Left forelimb (tissue), 1 donor: ENCODE measurements around the gene PCDHB16.
"Not testable (repeated sequence)": the region's sequence is repeated elsewhere in the genome, so short reads cannot be mapped to it uniquely, and the experiment has no call there.

Experiments
- DNase-seq: peaks from one replicate; pipeline ENCODE4 v3.0.0-alpha.2; 2018; ENCODE audit warnings: low spot score

The PCDHB16 gene

DNA sequence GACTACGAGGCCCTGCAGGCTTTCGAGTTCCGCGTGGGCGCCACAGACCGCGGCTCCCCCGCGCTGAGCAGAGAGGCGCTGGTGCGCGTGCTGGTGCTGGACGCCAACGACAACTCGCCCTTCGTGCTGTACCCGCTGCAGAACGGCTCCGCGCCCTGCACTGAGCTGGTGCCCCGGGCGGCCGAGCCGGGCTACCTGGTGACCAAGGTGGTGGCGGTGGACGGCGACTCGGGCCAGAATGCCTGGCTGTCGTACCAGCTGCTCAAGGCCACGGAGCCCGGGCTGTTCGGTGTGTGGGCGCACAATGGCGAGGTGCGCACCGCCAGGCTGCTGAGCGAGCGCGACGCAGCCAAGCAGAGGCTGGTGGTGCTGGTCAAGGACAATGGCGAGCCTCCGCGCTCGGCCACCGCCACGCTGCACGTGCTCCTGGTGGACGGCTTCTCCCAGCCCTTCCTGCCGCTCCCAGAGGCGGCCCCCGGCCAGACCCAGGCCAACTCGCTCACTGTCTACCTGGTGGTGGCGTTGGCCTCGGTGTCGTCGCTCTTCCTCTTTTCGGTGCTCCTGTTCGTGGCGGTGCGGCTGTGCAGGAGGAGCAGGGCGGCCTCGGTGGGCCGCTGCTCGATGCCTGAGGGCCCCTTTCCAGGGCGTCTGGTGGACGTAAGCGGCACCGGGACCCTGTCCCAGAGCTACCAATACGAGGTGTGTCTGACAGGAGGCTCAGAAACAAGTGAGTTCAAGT, 2.1 kb downstream of the PCDHB16 start:
- not testable (repeated sequence) for DNase-seq

DNA sequence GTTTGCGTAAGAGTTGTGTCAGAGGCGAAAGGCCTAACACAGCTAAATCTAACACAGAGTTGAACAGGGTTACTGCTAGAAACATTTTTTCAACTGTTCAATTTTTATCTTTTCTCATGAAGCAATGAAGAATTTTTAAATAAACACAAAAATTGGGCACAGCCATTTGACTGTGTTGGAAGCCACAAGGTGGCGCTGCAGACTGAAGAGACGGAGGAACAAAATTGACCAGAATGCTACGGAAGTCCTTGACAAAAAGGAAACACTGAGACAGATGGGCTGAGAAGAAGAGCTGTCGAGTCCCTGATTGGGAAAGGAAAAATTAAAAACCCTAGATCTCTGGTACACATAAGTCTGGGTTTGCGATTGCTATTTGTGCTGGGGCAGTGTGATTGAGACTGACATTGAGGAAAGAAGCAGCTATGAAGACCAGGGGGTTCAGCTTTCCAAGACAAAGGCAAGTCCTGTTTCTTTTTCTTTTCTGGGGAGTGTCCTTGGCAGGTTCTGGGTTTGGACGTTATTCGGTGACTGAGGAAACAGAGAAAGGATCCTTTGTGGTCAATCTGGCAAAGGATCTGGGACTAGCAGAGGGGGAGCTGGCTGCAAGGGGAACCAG, 4.8 kb downstream of the PCDHB16 start, which contains the start of gene PCDHB9:
Gene PCDHB9, plus strand, starts transcription at position 265 of the 616 bp plus-strand sequence. Its CDS starts 158 bp downstream, at position 423.
- no peak for DNase-seq

DNA sequence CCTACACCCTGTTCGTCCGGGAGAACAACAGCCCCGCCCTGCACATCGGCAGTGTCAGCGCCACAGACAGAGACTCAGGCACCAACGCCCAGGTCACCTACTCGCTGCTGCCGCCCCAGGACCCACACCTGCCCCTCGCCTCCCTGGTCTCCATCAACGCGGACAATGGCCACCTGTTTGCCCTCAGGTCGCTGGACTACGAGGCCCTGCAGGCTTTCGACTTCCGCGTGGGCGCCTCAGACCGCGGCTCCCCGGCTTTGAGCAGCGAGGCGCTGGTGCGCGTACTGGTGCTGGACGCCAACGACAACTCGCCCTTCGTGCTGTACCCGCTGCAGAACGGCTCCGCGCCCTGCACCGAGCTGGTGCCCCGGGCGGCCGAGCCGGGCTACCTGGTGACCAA, 6.5 kb downstream of the PCDHB16 start:
- not testable (repeated sequence) for DNase-seq

DNA sequence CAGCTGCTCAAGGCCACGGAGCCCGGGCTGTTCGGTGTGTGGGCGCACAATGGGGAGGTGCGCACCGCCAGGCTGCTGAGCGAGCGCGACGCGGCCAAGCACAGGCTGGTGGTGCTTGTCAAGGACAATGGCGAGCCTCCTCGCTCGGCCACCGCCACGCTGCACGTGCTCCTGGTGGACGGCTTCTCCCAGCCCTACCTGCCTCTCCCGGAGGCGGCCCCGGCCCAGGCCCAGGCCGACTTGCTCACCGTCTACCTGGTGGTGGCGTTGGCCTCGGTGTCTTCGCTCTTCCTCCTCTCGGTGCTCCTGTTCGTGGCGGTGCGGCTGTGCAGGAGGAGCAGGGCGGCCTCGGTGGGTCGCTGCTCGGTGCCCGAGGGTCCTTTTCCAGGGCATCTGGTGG, 6.9 kb downstream of the PCDHB16 start:
- DNase-seq = not testable (repeated sequence)

DNA sequence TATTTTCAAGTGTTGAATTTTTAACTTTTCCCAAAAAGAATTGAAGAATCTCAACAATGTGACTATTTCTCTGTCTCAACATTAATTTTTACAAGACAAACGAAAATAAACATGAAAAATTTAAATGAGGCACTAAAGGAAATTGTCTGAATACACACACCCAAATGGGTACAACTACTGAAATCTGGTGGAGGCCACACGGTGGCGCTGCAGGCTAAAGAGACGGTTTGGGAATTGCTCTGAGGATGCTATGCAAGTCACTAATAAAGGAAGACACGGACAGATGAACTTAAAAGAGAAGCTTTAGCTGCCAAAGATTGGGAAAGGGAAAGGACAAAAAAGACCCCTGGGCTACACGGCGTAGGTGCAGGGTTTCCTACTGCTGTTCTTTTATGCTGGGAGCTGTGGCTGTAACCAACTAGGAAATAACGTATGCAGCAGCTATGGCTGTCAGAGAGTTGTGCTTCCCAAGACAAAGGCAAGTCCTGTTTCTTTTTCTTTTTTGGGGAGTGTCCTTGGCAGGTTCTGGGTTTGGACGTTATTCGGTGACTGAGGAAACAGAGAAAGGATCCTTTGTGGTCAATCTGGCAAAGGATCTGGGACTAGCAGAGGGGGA, 10.0 kb downstream of the PCDHB16 start, which contains the start of gene PCDHB10:
Gene PCDHB10, plus strand, starts transcription at position 244 of the 616 bp plus-strand sequence. Its CDS starts 200 bp downstream, at position 444.
- no peak for DNase-seq

DNA sequence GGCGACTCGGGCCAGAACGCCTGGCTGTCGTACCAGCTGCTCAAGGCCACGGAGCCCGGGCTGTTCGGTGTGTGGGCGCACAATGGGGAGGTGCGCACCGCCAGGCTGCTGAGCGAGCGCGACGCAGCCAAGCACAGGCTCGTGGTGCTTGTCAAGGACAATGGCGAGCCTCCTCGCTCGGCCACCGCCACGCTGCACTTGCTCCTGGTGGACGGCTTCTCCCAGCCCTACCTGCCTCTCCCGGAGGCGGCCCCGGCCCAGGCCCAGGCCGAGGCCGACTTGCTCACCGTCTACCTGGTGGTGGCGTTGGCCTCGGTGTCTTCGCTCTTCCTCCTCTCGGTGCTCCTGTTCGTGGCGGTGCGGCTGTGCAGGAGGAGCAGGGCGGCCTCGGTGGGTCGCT, 12.1 kb downstream of the PCDHB16 start:
- not testable (repeated sequence) for DNase-seq

DNA sequence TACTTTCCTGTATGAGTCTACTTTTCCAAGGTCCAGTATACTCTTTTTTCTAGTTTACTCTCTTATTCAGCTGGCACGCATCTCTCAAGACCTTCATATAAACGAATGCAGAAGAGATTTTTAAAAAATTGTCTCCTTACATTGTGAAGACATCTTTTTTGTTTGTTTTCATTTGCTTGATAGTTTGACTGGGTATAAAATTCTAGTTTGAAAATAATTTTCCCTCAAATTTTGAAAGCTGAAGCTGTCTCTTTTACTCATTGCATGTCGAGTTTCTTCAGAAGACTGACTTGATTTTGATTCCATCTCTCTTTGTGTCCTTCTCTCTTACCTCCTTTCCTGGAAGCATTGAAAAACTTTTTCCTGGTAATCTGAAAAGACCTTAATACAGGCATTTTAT, 14.2 kb downstream of the PCDHB16 start:
- no peak for DNase-seq

DNA sequence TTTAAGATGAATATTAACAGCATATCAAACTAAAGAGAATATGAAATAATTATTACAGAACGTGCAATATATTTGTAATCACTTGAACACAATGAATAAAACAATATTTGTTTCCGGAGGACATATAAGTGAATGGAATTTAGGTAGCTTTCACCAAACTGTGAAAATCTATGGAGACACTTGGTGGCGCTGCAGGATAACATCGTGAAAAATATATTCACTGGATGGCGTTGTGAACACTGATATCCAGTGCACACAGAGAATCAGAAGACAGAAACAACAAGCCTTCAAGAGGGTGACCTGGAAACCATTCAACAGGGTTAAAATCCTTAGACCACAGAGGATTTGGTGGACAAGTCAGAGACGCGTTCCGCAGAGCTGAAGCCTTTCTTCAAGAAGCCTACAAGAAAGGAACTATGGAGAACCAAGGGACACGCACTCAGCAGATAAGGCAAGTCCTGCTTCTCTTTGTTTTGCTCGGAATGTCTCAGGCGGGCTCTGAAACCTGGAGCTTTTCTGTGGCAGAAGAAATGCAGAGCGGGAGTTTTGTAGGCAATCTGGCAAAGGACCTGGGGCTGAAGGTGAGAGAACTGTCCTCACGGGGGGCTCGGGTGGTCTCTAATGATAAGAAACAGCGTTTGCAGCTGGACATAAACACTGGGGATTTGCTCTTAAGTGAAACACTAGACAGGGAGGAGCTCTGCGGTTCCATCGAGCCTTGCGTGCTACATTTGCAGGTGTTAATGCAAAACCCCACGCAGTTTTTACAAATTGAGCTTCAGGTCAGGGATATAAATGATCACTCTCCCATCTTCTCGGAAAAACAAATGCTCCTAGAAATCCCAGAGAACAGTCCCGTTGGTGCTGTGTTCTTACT, 17.4 kb downstream of the PCDHB16 start, which contains the start of gene PCDHB11:
Gene PCDHB11, plus strand, starts transcription at position 269 of the 877 bp plus-strand sequence. Its CDS starts 148 bp downstream, at position 417.
- no peak for DNase-seq

DNA sequence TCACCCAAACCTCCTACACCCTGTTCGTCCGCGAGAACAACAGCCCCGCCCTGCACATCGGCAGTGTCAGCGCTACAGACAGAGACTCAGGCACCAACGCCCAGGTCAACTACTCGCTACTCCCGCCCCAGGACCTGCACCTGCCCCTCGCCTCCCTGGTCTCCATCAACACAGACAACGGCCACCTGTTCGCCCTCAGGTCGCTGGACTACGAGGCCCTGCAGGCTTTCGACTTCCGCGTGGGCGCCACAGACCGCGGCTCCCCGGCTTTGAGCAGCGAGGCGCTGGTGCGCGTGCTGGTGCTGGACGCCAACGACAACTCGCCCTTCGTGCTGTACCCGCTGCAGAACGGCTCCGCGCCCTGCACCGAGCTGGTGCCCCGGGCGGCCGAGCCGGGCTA, 18.9 kb downstream of the PCDHB16 start:
- DNase-seq = not testable (repeated sequence)

DNA sequence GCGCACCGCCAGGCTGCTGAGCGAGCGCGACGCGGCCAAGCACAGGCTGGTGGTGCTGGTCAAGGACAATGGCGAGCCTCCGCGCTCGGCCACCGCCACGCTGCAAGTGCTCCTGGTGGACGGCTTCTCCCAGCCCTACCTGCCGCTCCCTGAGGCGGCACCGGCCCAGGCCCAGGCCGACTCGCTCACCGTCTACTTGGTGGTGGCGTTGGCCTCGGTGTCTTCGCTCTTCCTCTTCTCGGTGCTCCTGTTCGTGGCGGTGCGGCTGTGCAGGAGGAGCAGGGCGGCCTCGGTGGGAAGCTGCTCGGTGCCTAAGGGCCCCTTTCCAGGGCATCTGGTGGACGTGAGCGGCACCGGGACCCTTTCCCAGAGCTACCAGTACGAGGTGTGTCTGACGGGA, 19.5 kb downstream of the PCDHB16 start:
- DNase-seq = not testable (repeated sequence)

DNA sequence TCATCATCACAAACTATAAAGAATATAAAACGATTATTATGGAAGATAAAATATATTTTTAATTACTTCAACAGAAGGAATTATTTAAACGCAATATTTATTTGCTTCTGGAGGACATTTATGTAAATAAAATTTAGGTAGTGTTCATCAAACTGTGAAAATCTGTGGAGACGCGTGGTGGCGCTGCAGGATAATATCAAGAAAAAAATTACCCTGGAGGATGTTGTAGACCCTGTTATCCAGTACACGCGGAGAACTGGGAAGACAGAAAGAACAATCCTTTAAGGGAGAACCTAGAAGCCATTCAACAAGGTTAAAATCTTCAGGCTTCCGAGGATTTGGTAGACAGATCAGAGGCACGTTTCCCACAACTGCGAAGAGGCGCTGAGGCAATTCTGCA, 26.3 kb downstream of the PCDHB16 start, which contains the start of gene PCDHB12:
Gene PCDHB12, plus strand, starts transcription at position 242 of the 400 bp plus-strand sequence. CDS start 189 bp downstream, outside the sequence.
- DNase-seq = no peak

DNA sequence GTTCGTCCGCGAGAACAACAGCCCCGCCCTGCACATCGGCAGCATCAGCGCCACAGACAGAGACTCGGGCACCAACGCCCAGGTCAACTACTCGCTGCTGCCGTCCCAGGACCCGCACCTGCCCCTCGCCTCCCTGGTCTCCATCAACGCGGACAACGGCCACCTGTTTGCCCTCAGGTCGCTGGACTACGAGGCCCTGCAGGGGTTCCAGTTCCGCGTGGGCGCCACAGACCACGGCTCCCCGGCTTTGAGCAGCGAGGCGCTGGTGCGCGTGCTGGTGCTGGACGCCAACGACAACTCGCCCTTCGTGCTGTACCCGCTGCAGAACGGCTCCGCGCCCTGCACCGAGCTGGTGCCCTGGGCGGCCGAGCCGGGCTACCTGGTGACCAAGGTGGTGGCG, 28.1 kb downstream of the PCDHB16 start:
- not testable (repeated sequence) for DNase-seq

DNA sequence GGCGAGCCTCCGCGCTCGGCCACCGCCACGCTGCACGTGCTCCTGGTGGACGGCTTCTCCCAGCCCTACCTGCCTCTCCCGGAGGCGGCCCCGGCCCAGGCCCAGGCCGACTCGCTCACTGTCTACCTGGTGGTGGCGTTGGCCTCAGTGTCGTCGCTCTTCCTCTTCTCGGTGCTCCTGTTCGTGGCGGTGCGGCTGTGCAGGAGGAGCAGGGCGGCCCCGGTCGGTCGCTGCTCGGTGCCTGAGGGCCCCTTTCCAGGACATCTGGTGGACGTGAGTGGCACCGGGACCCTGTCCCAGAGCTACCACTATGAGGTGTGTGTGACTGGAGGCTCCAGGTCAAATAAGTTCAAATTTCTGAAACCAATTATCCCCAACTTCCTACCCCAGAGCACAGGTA, 28.7 kb downstream of the PCDHB16 start:
- DNase-seq = not testable (repeated sequence)

DNA sequence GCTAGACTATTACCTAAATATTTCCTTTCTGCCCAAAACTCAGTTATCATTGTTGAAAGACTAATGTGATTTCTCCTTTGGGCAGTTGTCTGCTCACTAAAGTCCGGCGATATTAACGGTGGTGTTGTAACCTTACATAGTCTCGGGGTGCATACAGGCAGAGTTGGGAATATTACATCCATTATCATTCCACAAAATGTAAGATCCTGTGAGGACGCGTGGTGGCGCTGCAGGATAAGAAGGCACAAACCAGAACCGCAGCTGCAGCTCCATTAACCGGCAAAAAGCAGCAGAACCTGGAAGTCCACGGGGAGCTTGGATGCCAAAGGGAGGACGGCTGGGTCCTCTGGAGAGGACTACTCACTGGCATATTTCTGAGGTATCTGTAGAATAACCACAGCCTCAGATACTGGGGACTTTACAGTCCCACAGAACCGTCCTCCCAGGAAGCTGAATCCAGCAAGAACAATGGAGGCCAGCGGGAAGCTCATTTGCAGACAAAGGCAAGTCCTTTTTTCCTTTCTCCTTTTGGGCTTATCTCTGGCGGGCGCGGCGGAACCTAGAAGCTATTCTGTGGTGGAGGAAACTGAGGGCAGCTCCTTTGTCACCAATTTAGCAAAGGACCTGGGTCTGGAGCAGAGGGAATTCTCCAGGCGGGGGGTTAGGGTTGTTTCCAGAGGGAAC, 31.6 kb downstream of the PCDHB16 start, which contains the start of gene PCDHB13:
Gene PCDHB13, plus strand, starts transcription at position 264 of the 684 bp plus-strand sequence. Its CDS starts 205 bp downstream, at position 469.
- DNase-seq = not testable (repeated sequence)

DNA sequence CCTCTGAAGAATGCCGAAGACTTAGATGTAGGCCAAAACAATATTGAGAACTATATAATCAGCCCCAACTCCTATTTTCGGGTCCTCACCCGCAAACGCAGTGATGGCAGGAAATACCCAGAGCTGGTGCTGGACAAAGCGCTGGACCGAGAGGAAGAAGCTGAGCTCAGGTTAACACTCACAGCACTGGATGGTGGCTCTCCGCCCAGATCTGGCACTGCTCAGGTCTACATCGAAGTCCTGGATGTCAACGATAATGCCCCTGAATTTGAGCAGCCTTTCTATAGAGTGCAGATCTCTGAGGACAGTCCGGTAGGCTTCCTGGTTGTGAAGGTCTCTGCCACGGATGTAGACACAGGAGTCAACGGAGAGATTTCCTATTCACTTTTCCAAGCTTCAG, 32.4 kb downstream of the PCDHB16 start:
- DNase-seq = not testable (repeated sequence)

DNA sequence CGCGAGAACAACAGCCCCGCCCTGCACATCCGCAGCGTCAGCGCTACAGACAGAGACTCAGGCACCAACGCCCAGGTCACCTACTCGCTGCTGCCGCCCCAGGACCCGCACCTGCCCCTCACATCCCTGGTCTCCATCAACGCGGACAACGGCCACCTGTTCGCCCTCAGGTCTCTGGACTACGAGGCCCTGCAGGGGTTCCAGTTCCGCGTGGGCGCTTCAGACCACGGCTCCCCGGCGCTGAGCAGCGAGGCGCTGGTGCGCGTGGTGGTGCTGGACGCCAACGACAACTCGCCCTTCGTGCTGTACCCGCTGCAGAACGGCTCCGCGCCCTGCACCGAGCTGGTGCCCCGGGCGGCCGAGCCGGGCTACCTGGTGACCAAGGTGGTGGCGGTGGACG, 33.3 kb downstream of the PCDHB16 start:
- DNase-seq = not testable (repeated sequence)

DNA sequence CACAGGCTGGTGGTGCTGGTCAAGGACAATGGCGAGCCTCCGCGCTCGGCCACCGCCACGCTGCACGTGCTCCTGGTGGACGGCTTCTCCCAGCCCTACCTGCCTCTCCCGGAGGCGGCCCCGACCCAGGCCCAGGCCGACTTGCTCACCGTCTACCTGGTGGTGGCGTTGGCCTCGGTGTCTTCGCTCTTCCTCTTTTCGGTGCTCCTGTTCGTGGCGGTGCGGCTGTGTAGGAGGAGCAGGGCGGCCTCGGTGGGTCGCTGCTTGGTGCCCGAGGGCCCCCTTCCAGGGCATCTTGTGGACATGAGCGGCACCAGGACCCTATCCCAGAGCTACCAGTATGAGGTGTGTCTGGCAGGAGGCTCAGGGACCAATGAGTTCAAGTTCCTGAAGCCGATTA, 33.8 kb downstream of the PCDHB16 start:
- not testable (repeated sequence) for DNase-seq

DNA sequence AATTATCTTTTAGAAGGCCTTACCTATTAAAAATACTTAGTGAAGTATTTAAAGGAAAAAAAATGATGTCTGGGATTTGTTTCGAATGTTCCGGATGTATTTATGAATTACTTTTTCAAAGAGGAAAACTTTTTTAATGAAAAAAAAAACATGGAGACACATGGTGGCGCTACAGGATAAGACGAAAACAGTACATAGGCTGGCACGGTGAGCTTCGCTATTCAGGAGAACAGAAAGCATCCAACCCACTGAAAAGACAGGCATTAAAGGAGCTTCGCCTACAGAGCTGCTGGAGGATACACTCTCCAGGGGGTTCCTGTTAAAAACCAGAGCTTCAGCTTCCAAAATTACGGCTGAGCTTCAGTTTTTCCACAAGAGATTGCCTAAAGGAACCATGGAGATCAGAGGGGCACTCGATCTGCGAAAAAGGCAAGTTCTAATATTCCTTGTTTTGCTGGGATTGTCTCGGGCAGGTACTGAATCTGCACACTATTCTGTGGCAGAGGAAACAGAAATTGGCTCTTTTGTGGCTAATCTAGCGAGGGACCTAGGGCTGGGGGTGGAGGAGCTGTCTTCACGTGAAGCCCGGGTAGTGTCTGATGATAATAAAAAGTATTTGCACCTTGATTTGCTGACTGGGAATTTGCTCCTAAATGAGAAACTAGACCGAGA, 41.1 kb downstream of the PCDHB16 start, which contains the start of gene PCDHB14:
Gene PCDHB14, plus strand, starts transcription at position 232 of the 672 bp plus-strand sequence. Its CDS starts 163 bp downstream, at position 395.
- no peak for DNase-seq

DNA sequence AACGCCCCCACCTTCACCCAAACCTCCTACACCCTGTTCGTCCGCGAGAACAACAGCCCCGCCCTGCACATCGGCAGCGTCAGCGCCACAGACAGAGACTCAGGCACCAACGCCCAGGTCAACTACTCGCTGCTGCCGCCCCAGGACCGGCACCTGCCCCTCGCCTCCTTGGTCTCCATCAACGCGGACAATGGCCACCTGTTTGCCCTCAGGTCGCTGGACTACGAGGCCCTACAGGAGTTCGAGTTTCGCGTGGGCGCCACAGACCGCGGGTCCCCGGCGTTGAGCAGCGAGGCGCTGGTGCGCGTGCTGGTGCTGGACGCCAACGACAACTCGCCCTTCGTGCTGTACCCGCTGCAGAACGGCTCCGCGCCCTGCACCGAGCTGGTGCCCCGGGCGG, 42.7 kb downstream of the PCDHB16 start:
- not testable (repeated sequence) for DNase-seq

DNA sequence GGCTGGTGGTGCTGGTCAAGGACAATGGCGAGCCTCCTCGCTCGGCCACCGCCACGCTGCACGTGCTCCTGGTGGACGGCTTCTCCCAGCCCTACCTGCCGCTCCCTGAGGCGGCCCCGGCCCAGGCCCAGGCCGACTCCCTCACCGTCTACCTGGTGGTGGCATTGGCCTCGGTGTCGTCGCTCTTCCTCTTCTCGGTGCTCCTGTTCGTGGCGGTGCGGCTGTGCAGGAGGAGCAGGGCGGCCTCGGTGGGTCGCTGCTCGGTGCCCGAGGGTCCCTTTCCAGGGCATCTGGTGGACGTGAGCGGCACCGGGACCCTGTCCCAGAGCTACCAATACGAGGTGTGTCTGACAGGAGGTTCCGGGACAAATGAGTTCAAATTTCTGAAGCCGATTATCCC, 43.2 kb downstream of the PCDHB16 start:
- not testable (repeated sequence) for DNase-seq
